WTC11 (cell line): ENCODE results near the gene PVALEF. TPM values are rescaled to one million over a fixed set of nuclear protein-coding genes. Genes with fewer than 3 reads are reported as not detected.

Source experiments
- ATAC-seq: fragments of 200-7000 bp; cut with Tn5 transposase; 2 replicates; pipeline ENCODE4 v1.10.0; 2021; ENCODE audit warnings: mild to moderate bottlenecking, moderate library complexity
- CTCF ChIA-PET: fragments of 300-600 bp; sonication (Branson Sonifier 250); formaldehyde crosslinking; loops from one replicate; lab custom pipeline; 2021; ENCODE audit warnings: antibody characterized with exemption; lab: Charles Lee
- POLR2A ChIA-PET: fragments of 350-600 bp; sonication (Branson Sonifier 250); formaldehyde crosslinking; loops from one replicate; lab custom pipeline; 2021; ENCODE audit warnings: antibody characterized with exemption; lab: Charles Lee
- DNase-seq: peaks from one replicate; pipeline ENCODE4 v3.0.0; 2021; ENCODE audit warnings: low spot score
- H3K27ac Mint-ChIP-seq: 2 replicates; pipeline ENCODE4 v1.8.0; 2021; ENCODE audit warnings: mixed read lengths
- H3K27me3 Mint-ChIP-seq: 2 replicates; pipeline ENCODE4 v1.8.0; 2021; ENCODE audit warnings: low read depth, mild to moderate bottlenecking, moderate library complexity, mixed read lengths
- H3K36me3 Mint-ChIP-seq: 2 replicates; pipeline ENCODE4 v1.8.0; 2021; ENCODE audit warnings: mixed read lengths
- H3K4me1 Mint-ChIP-seq: 2 replicates; pipeline ENCODE4 v1.8.0; 2022; ENCODE audit warnings: mixed read lengths
- H3K4me3 Mint-ChIP-seq: 2 replicates; pipeline ENCODE4 v1.8.0; 2021; ENCODE audit warnings: mild to moderate bottlenecking, moderate library complexity, mixed read lengths
- H3K9me3 Mint-ChIP-seq: 2 replicates; pipeline ENCODE4 v1.8.0; 2021; ENCODE audit warnings: mixed read lengths
- ARID4B ChIP-seq: sonication (generic); formaldehyde crosslinking; IDR thresholded peaks from 2 replicates; pipeline ENCODE4 v1.8.0; 2023; ENCODE audit warnings: missing genetic modification reagents, mild to moderate bottlenecking, borderline replicate concordance
- CBFB ChIP-seq: sonication (generic); formaldehyde crosslinking; IDR thresholded peaks from 2 replicates; pipeline ENCODE4 v1.8.1; 2022; ENCODE audit warnings: mild to moderate bottlenecking, low read depth, missing genetic modification reagents
- CREB1 ChIP-seq: sonication (generic); formaldehyde crosslinking; IDR thresholded peaks from 2 replicates; pipeline ENCODE4 v1.8.0; 2023; ENCODE audit warnings: mild to moderate bottlenecking, missing genetic modification reagents
- CTCF ChIP-seq: fragments of 200-600 bp; IDR thresholded peaks from 2 replicates; pipeline ENCODE4 v1.8.0; 2022; ENCODE audit warnings: antibody characterized with exemption
- E2F4 ChIP-seq: sonication (generic); formaldehyde crosslinking; IDR thresholded peaks from 2 replicates; pipeline ENCODE4 v1.8.1; 2022; ENCODE audit warnings: low read depth, mild to moderate bottlenecking, moderate library complexity, missing genetic modification reagents, borderline replicate concordance
- ELF4 ChIP-seq: sonication (generic); formaldehyde crosslinking; IDR thresholded peaks from 2 replicates; pipeline ENCODE4 v1.8.1; 2022; ENCODE audit warnings: low read depth, mild to moderate bottlenecking, moderate library complexity, missing genetic modification reagents
- ESRRA ChIP-seq: sonication (generic); formaldehyde crosslinking; IDR thresholded peaks from 2 replicates; pipeline ENCODE4 v1.8.1; 2022; ENCODE audit warnings: mild to moderate bottlenecking, missing genetic modification reagents, borderline replicate concordance
- JAZF1 ChIP-seq: fragments of 250-450 bp; sonication (Bioruptor Pico); IDR thresholded peaks from 2 replicates; pipeline ENCODE4 v1.9.0; 2021; ENCODE audit warnings: moderate library complexity, mild to moderate bottlenecking, inconsistent platforms
- MXD4 ChIP-seq: fragments of 250-450 bp; sonication (Bioruptor Pico); IDR thresholded peaks from 2 replicates; pipeline ENCODE4 v1.8.0; 2021; ENCODE audit warnings: mild to moderate bottlenecking, moderate library complexity, borderline replicate concordance
- NFE2L1 ChIP-seq: sonication (generic); formaldehyde crosslinking; IDR thresholded peaks from 2 replicates; pipeline ENCODE4 v1.8.1; 2023; ENCODE audit warnings: missing genetic modification reagents
- NFYB ChIP-seq: sonication (generic); formaldehyde crosslinking; conservative IDR thresholded peaks from 2 replicates; pipeline ENCODE4 v1.8.0; 2022; ENCODE audit warnings: low read depth, missing genetic modification reagents
- NR2C2 ChIP-seq: sonication (generic); formaldehyde crosslinking; IDR thresholded peaks from 2 replicates; pipeline ENCODE4 v1.8.0; 2022; ENCODE audit warnings: mild to moderate bottlenecking, missing genetic modification reagents
- NR3C1 ChIP-seq: sonication (generic); formaldehyde crosslinking; conservative IDR thresholded peaks from 2 replicates; pipeline ENCODE4 v1.8.1; 2023; ENCODE audit warnings: low read depth, mild to moderate bottlenecking, missing genetic modification reagents
- OVOL2 ChIP-seq: fragments of 250-450 bp; sonication (Bioruptor Pico); IDR thresholded peaks from 2 replicates; pipeline ENCODE4 v1.9.0; 2021; ENCODE audit warnings: mild to moderate bottlenecking, borderline replicate concordance
- PRRX2 ChIP-seq: fragments of 250-450 bp; sonication (Bioruptor Pico); IDR thresholded peaks from 2 replicates; pipeline ENCODE4 v1.8.0; 2021; ENCODE audit warnings: mild to moderate bottlenecking
- SMAD3 ChIP-seq: sonication (generic); formaldehyde crosslinking; IDR thresholded peaks from 2 replicates; pipeline ENCODE4 v1.8.0; 2022; ENCODE audit warnings: missing genetic modification reagents, mild to moderate bottlenecking, borderline replicate concordance
- SP1 ChIP-seq: sonication (generic); formaldehyde crosslinking; conservative IDR thresholded peaks from 2 replicates; pipeline ENCODE4 v1.8.1; 2022; ENCODE audit warnings: missing genetic modification reagents
- TEAD1 ChIP-seq: sonication (generic); formaldehyde crosslinking; IDR thresholded peaks from 2 replicates; pipeline ENCODE4 v1.8.0; 2022; ENCODE audit warnings: mild to moderate bottlenecking, missing genetic modification reagents
- ZBTB21 ChIP-seq: sonication (generic); formaldehyde crosslinking; IDR thresholded peaks from 2 replicates; pipeline ENCODE4 v1.8.1; 2023; ENCODE audit warnings: mild to moderate bottlenecking, missing genetic modification reagents, borderline replicate concordance
- ZMAT4 ChIP-seq: fragments of 250-450 bp; sonication (Bioruptor Pico); IDR thresholded peaks from 2 replicates; pipeline ENCODE4 v1.9.0; 2021; ENCODE audit warnings: mild to moderate bottlenecking
- ZNF219 ChIP-seq: sonication (generic); formaldehyde crosslinking; IDR thresholded peaks from 2 replicates; pipeline ENCODE4 v1.8.0; 2023; ENCODE audit warnings: missing genetic modification reagents, mild to moderate bottlenecking, borderline replicate concordance
- ZNF232 ChIP-seq: sonication (generic); formaldehyde crosslinking; IDR thresholded peaks from 2 replicates; pipeline ENCODE4 v1.8.0; 2022; ENCODE audit warnings: mild to moderate bottlenecking, missing genetic modification reagents
- ZNF423 ChIP-seq: fragments of 250-450 bp; sonication (Bioruptor Pico); IDR thresholded peaks from 2 replicates; pipeline ENCODE4 v2.1.2; 2022; ENCODE audit warnings: mild to moderate bottlenecking, moderate library complexity
- ZNF671 ChIP-seq: fragments of 250-450 bp; sonication (Bioruptor Pico); IDR thresholded peaks from 2 replicates; pipeline ENCODE4 v1.8.0; 2021; ENCODE audit warnings: mild to moderate bottlenecking
- total RNA-seq: library from RNA; stranded (reverse); gene quantifications from 3 replicates; pipeline ENCODE4 v1.2.3, GENCODE V29; 2021
- TF ChIP-seq, protein P1 (sequence below): fragments of 250-450 bp; sonication (Bioruptor Pico); conservative IDR thresholded peaks from 2 replicates; pipeline ENCODE4 v1.9.0; 2021; ENCODE audit warnings: mild to moderate bottlenecking
- TF ChIP-seq, protein P2 (sequence below): sonication (generic); formaldehyde crosslinking; IDR thresholded peaks from 2 replicates; pipeline ENCODE4 v1.8.1; 2022; ENCODE audit warnings: mild to moderate bottlenecking, missing genetic modification reagents, moderate library complexity, borderline replicate concordance

PVALEF gene
- total RNA-seq, 1 experiment from 2014 or later, result not detected

GRCh38 chr17:81186203-81186602 lies 20.9 kb downstream of the PVALEF start:
- Mint-ChIP-seq H3K27me3 (no peaks in the 10 kb centered on the region), H3K27ac (no peak overlapping the region; the same call in 1 of the 2 replicates), H3K4me1 (no peaks in the 10 kb centered on the region), H3K36me3 (no peaks in the 10 kb centered on the region), H3K4me3 (no peak overlapping the region), H3K9me3 (no peaks in the 10 kb centered on the region)
- ChIA-PET CTCF (no interaction called here), POLR2A (interaction anchor here (0.6 kb wide), 1 partner anchor 54 kb away, joined by 3 read pairs; no protein-coding TSS in a partner anchor)
- DNase-seq (no peak), ATAC-seq (no peak)
- TF ChIP-seq CBFB (CRISPR knock-in tag) (no peak), JAZF1 (no peak), E2F4 (CRISPR knock-in tag) (no peak), CTCF (no peak), ZMAT4 (no peak), NFE2L1 (no peak), ELF4 (CRISPR knock-in tag) (no peak), ZNF423 (no peak), SP1 (CRISPR knock-in tag) (no peak), ZNF219 (CRISPR knock-in tag) (no peak), TEAD1 (CRISPR knock-in tag) (no peak), CREB1 (no peak), ZBTB21 (CRISPR knock-in tag) (no peak), ESRRA (CRISPR knock-in tag) (no peak), MXD4 (CRISPR knock-in tag) (no peak), ZNF232 (CRISPR knock-in tag) (no peak)
- TF ChIP-seq, protein P1, sequence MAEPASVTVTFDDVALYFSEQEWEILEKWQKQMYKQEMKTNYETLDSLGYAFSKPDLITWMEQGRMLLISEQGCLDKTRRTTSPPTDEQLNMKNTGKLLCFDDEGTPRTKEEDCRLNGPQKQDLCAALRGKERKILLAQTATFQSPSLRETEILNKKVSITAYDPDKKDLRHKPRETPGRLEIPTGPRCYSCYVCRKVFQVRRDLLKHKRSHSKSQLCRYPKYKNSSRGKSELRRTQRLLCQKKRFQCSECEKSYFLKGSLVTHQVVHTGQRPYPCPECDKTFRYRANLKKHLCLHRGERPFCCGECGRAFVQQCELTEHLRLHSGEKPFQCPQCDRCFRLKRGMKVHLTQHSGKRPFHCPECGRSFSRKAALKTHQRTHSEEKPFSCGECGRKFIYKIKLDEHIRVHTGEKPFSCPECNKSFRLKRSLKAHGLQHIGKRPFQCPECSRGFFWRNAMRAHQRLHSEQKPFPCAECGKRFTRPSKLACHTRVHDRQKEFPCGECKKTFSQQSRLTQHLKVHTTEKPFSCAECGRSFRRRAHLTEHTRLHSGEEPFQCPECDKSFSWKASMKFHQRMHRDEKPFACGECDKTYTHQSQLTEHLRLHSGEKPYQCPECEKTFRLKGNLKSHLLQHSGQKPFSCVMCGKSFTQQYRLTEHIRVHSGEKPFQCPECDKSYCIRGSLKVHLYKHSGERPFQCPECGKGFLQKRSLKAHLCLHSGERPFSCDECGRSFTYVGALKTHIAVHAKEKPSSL (CRISPR knock-in tag), result no peak
- TF ChIP-seq, protein P2, sequence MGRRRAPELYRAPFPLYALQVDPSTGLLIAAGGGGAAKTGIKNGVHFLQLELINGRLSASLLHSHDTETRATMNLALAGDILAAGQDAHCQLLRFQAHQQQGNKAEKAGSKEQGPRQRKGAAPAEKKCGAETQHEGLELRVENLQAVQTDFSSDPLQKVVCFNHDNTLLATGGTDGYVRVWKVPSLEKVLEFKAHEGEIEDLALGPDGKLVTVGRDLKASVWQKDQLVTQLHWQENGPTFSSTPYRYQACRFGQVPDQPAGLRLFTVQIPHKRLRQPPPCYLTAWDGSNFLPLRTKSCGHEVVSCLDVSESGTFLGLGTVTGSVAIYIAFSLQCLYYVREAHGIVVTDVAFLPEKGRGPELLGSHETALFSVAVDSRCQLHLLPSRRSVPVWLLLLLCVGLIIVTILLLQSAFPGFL (CRISPR knock-in tag), result no peak

DNA sequence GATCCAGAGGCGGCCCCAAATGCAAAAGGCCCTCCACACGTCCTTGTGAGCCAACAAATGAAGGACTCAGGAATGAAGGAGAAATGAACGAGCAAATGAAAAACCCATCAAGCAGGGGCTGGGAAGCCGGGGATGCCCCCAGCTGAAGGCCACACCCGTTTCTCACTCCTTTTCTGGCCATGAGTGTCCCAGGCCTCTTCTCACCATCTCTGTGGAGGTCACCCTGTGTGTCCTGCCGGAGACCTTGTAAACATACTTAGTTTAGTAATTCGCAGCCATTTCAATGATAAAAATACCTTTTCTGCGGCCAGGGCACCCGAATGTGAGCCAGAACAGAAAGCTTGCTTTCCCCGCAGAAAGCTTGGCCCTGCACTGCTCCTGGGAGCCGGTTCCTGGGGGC lies 21.8 kb downstream of the PVALEF start:
- ATAC-seq, result no peak
- Mint-ChIP-seq H3K27me3 (no peaks in the 10 kb centered on the region), H3K27ac (no peak overlapping the region), H3K9me3 (no peaks in the 10 kb centered on the region), H3K36me3 (no peaks in the 10 kb centered on the region), H3K4me1 (no peaks in the 10 kb centered on the region), H3K4me3 (no peak overlapping the region)
- no peak for DNase-seq
- ChIA-PET CTCF (interaction anchor here (1.2 kb wide), 1 partner anchor 14 kb away, joined by 4 read pairs; no protein-coding TSS in a partner anchor), POLR2A (no interaction called here)
- no peak for TF ChIP-seq NFYB
- TF ChIP-seq NR3C1 (CRISPR knock-in tag), result no peak
- no peak for TF ChIP-seq ZNF671 (CRISPR knock-in tag)
- TF ChIP-seq PRRX2 (CRISPR knock-in tag), result no peak
- no peak for TF ChIP-seq NR2C2
- TF ChIP-seq ARID4B (CRISPR knock-in tag), result no peak
- no peak for TF ChIP-seq OVOL2 (CRISPR knock-in tag)
- no peak for TF ChIP-seq SMAD3 (CRISPR knock-in tag)
- TF ChIP-seq, protein P2 (CRISPR knock-in tag), result no peak
